Measurements from ENCODE around the gene LTBP2.
A peak's percentile ranks its signal among the peaks of the same experiment; 100 is the strongest.

LTBP2 gene

GRCh38 chr14:74522740-74523139, 89.3 kb downstream of the LTBP2 start:
- DNase-seq: no peak

GRCh38 chr14:74521756-74522155, 90.3 kb downstream of the LTBP2 start:
- DNase-seq: no peak

- DNase-seq: no peak
Measured at GRCh38 chr14:74519316-74520074, 92.5 kb downstream of the LTBP2 start.

- DNase-seq: no peak
Measured at GRCh38 chr14:74518221-74518620, 93.8 kb downstream of the LTBP2 start.

GRCh38 chr14:74517731-74518130, 94.3 kb downstream of the LTBP2 start:
- DNase-seq: no peak

GRCh38 chr14:74516451-74517160, 95.4 kb downstream of the LTBP2 start:
- no peak for DNase-seq

- DNase-seq: no peak
Measured at GRCh38 chr14:74515891-74516412, 96.1 kb downstream of the LTBP2 start.

- no peak for DNase-seq
Measured at GRCh38 chr14:74514471-74514941, 97.5 kb downstream of the LTBP2 start.

- DNase-seq: no peak
Measured at GRCh38 chr14:74511966-74512830, 99.8 kb downstream of the LTBP2 start.

GRCh38 chr14:74510959-74511409, 101.1 kb downstream of the LTBP2 start:
- no peak for DNase-seq

- no peak for DNase-seq
Measured at GRCh38 chr14:74510223-74510931, 101.7 kb downstream of the LTBP2 start.

- no peak for DNase-seq
Measured at GRCh38 chr14:74509587-74510222, 102.3 kb downstream of the LTBP2 start.

- DNase-seq: no peak
Measured at GRCh38 chr14:74508844-74509428, 103.1 kb downstream of the LTBP2 start.

- DNase-seq: peak; percentile 24 to 63
Measured at GRCh38 chr14:74508292-74508731, 103.7 kb downstream of the LTBP2 start.

GRCh38 chr14:74507840-74508239, 104.2 kb downstream of the LTBP2 start:
- DNase-seq: no peak

- no peak for DNase-seq
Measured at GRCh38 chr14:74507085-74507484, 105.0 kb downstream of the LTBP2 start.

- DNase-seq: no peak
Measured at GRCh38 chr14:74506411-74506851, 105.6 kb downstream of the LTBP2 start.

GRCh38 chr14:74505831-74506230, 106.2 kb downstream of the LTBP2 start:
- no peak for DNase-seq

- no peak for DNase-seq
Measured at GRCh38 chr14:74504874-74505720, 106.9 kb downstream of the LTBP2 start.

GRCh38 chr14:74504412-74504811, 107.6 kb downstream of the LTBP2 start:
- DNase-seq: no peak
